AG20443 (cell line): ENCODE measurements around the gene RAB39A.

Source experiments
- DNase-seq: peaks from one replicate; pipeline ENCODE4 v3.0.0; 2012; ENCODE audit warnings: low spot score, mixed read lengths

RAB39A gene

DNA sequence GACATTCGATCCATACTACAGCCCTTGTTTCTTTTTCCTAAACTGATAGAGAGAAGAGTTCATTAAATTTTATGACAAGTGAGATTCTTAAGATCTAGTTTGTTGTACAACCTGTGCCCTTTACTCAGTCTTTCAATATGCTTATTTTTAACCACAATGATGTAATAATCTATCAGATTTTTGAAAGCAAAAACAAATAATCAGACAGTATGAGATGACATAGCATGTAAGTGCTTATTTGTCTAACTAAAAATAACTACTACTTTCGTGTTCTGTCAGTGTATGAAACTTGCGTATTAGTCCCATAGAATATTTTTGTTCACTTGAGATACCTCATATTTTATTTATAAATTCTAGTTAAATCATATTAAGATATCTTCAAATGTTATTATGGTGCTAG, 33.2 kb downstream of the RAB39A start:
- DNase-seq = no peak

DNA sequence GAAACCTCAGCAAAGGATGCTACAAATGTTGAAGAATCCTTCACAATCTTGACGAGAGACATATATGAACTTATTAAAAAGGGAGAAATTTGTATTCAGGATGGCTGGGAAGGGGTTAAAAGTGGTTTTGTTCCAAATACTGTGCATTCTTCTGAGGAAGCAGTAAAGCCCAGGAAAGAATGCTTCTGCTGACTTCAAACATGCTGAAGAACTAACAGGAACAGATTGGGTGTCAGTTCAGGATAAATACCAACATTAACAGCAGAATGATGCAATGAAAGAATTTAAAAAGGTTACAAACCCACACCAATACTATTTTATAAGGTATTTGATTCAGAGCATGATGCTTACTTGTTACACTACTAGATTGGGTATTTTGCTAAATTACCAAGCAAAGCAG, 33.9 kb downstream of the RAB39A start:
- no peak for DNase-seq

DNA sequence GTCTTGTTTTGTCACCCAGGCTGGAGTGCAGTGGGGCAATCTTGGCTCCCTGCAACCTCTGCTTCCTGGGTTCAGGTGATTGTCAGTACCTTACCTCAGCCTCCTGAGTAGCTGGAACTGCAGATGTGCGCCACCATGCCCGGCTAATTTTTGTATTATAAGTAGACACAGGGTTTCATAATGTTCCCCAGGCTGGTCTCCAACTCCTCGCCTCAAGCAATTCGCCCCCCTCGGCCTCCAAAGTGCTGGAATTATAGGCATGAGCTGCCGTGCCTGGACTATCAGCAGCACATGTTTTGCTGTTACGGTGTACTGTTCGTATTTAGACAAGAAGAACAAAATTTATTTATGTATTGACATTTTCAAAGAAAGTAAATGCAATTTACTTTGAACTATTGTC, 34.8 kb downstream of the RAB39A start:
- no peak for DNase-seq

GRCh38 chr11:107969219-107969618, 41.0 kb downstream of the RAB39A start:
- no peak for DNase-seq

DNA sequence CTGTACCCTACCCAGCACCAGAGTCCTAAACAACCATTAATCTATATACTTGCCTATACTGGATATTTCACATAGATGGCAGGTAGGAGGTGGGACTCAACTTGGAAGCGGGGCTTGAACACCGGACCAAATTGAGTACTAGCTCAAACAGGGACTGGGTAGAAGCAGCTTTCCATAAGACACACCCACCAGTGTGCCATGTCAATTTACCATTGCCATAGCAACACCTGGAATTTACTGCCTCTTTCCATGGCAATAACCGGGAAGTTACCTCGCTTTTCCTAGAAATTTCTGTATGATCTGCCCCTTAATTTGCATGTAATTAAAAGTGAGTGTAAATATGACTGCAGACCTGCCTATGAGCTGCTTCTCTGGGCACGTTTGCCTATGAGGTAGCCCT, 41.8 kb downstream of the RAB39A start:
- DNase-seq = no peak

GRCh38 chr11:107973641-107974040, 45.4 kb downstream of the RAB39A start:
- DNase-seq = no peak

GRCh38 chr11:107988397-107989158, 60.3 kb downstream of the RAB39A start:
- DNase-seq = no peak

DNA sequence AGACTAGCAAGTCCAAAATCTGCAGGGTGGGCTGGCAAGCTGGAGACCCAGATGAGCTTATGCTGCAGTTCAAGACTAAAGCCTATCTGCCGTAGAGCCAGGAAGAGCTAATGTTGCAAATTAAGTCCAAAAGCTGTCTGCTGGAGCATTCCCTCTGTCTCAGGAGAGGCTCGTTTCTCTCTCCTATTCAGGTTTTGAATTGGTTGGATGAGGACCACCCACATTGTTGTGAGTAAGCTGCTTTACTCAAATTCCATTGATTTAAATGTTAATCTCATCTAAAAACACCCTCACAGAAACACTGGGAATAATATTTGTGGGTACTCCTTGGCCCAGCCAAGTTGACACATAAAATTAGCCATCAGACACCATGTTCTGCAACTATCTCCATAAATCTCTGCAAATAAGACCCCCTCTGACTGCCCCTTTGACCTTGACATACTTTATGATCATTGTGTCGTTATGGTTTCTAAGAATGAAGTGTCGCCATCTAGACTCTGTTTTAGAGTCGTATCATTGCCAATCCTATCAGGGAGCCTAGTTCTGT, 63.7 kb downstream of the RAB39A start:
- DNase-seq = no peak

DNA sequence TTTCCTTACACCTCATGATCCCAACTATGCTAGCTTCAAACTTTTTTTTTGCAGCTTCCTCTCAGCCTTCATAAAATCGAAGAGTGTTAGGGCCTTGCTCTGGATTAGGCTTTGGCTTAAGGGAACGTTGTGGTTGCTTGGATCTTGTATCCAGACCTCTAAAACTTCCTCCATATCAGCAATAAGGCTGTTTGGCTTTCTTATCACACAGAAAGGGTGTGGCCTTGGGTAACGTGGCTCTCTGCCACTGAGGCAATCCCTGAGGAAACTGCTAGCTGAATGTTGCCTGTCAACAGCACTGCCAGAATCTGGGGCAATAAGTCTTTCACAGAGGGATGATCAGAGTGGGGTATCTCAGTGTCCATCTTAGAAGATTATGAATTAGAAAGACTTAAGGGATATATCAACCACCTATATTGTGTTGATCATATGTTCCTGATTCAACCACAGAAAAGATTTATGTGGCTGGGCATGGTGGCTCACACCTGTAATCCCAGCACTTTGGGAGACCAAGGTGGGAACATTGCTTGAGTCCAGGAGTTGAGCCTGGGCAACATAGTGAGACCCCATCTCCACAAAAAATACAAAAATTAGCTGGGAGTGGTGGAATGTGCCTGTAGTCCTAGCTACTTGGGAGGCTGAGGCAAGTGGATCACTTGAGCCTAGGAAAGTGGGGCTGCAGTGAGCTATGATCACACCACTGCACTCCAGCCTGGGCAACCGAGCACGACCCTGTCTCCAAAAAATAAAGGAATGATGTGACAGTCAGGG, 67.9 kb downstream of the RAB39A start:
- DNase-seq = no peak

GRCh38 chr11:107998761-107999160, 70.5 kb downstream of the RAB39A start:
- no peak for DNase-seq

- peak; percentile 24 for DNase-seq
Measured at GRCh38 chr11:107999759-108000455, 71.7 kb downstream of the RAB39A start.

GRCh38 chr11:108002476-108002875, 74.2 kb downstream of the RAB39A start:
- DNase-seq = no peak

DNA sequence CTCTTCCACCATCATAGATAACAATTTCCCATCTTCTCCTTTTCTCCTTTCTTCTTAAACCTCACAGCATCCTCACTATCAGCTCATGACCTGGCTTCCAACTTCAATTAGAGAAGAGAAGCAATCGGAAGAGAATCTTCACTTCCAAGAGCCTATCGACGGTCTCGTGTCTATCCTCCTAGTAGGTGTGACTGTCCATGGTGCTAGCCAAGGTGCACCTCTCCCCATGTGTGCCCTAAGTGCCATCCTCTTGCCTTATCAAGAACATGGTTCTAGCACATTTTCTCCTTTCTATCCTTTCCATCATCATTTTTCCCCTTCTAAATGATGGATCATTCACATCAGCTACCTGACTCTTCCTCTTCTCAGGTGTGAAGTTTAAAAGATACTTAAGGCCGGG, 75.4 kb downstream of the RAB39A start:
- no peak for DNase-seq

DNA sequence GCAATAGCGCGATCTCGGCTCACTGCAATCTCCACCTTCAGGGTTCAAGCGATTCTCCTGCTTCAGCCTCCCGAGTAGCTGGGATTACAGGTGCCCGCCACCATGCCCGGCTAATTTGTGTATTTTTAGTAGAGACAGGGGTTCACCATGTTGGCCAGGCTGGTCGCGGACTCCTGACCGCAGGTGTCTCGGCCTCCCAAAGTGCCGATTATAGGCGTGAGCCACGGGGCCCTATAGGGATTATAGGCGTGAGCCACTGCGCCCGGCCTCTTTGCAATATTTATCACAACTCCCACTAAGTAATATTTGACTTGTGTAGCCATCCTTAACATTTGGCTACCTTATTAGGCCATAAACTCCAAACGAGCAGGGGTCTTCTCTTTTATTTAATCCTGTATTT, 79.6 kb downstream of the RAB39A start:
- no peak for DNase-seq

DNA sequence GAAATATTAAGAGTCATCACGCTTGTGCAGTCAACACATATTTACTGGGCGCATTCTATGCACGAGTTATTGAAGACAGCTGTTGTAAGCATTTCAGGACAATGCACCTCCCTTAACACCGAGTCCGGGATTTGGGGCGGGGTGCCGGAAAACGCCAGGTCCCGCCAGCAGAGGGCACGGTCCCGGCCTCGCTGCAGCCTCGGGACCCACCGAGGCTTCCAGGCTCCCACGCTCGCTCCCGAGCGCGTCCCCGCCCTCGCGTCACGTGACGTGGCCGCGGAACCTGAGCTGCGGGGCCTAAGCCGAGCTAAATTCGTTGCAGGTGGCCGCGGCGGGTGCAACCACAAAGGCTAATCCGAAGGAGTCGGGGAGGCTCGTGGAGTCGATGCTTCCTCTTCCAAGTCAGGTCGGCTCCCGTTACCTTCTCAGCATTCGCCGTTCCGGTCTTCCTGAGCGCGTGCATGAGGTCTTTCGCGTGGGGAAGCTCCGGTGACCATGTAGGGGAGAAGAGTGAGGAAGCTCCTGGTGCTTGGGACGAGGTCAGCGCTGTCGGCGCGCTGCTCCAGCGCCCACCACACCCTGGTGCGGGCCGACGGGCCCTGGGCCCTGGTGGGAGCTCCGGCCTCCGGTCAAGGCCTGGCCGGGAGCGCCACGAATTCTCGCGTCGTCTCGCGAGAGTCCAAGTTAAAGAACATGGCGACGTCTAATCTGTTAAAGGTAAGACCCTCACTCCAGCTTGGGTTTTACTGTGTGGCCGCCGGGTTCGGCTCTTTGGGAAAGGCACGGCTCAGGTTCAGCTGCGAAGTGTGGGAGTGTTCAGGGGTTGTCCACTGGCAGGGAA, 80.6 kb downstream of the RAB39A start, which contains the start of gene CUL5:
TSS of gene CUL5 (plus strand) at position 243 of the 841 bp plus-strand sequence. CDS start at position 694, 451 bp downstream.
- peak; percentile 97 for DNase-seq

DNA sequence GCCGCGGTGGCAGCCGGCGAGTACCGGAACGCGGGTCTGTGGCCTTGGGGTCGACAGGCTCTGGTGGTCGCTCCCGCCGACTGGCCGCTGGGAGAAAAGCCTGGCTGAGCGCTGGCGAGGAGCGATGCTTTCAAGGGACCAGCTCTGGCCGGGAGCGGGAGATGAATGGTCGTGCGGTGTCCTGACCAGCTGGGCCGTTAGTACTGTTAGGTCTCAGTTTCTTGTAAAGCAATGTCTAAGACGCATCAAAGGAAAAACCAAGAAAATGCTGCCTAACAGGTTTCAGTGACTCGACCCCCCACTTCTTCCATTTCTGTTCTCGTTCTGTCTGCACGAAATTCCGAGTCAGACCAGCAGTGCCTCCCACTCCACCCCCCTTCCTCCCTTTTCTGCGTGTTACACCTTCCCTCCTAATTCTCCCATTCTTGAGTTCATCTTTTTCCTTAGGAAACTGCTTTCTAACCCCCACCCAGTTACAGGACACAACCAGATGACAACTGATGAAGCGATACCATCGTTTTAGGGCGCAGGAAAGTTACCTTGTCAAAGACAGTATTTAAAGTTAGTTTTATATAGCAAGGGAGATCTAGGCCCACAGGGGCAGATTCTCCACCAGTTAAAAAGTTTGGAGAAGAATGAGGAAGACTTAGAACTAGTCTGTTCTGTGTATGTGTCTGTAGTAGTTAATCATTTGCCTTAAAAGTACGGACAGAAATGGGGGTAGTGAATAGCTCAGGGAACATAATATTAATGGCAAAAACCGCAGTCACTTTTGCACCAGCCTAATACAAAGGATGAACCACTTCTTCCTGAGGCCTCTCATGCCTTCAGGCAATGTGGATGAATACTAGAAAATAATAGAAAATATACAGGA, 81.5 kb downstream of the RAB39A start:
- DNase-seq = peak; percentile 27

DNA sequence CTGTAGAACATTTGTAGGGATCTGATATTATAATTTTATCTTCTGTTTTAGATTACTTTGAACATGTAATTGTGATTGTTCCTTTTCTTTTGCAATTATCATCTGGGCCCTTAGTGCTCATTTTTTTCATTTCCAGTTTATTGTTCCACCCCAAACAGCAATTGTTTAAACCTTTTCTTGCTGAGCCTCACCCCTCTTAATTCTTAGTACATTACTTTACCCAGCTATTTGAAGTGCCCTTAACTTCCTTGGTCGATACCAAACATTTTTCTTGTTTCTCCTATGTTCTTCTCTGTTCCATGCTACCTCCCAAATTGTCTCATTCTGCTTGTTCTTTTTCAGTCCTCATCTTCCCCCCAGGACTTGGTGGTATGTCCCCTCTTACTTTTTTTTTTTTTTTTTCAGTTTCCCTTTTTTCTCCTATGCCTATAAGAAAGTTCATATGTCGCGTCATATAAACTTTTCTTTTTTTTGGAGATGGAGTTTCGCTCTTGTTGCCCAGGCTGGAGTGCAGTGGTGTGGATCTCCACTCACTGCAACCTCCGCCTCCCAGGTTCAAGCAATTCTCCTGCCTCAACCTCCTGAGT, 84.0 kb downstream of the RAB39A start:
- DNase-seq = no peak
